Subcutaneous abdominal adipose tissue (tissue), 5 donors: ENCODE measurements around the gene TMPRSS13.
"Not testable (repeated sequence)": the region's sequence is repeated elsewhere in the genome, so short reads cannot be mapped to it uniquely, and the experiment has no call there.

Experiments
- H3K27ac ChIP-seq: one replicate; pipeline ENCODE4 v1.7.0; 2013; ENCODE audit warnings: low read depth, mild to moderate bottlenecking, inconsistent platforms, low read length, moderate library complexity
- H3K27me3 ChIP-seq, 5 donors: one replicate each; pipeline ENCODE4 v1.7.0; 2013; ENCODE audit warnings: low read length in 5 of 5, inconsistent platforms in 1 of 5; ENCODE audit not compliant: control insufficient read depth in 5 of 5, insufficient read depth in 4 of 5
- H3K36me3 ChIP-seq, 5 donors: one replicate each; pipeline ENCODE4 v1.7.0; 2013; ENCODE audit warnings: low read length in 5 of 5; ENCODE audit not compliant: control insufficient read depth in 5 of 5, insufficient read depth in 5 of 5
- H3K4me1 ChIP-seq, 5 donors: one replicate each; pipeline ENCODE4 v1.7.0; 2013; ENCODE audit warnings: low read length in 5 of 5, mild to moderate bottlenecking in 3 of 5, moderate library complexity in 1 of 5; ENCODE audit not compliant: control insufficient read depth in 5 of 5, insufficient read depth in 5 of 5
- H3K4me3 ChIP-seq, 5 donors: one replicate each; pipeline ENCODE4 v1.7.0; 2013; ENCODE audit warnings: low read length in 5 of 5, low read depth in 1 of 5
- H3K9ac ChIP-seq, 5 donors: one replicate each; pipeline ENCODE4 v1.7.0; 2013; ENCODE audit warnings: low read length in 5 of 5, mild to moderate bottlenecking in 4 of 5, moderate library complexity in 3 of 5
- H3K9me3 ChIP-seq, 5 donors: one replicate each; pipeline ENCODE4 v1.7.0; 2013; ENCODE audit warnings: low read length in 5 of 5; ENCODE audit not compliant: control insufficient read depth in 5 of 5
- donor health status: healthy.
- donor health status: healthy.
- donor health status: healthy.
- donor health status: healthy.
- donor health status: healthy.

TMPRSS13 gene

DNA sequence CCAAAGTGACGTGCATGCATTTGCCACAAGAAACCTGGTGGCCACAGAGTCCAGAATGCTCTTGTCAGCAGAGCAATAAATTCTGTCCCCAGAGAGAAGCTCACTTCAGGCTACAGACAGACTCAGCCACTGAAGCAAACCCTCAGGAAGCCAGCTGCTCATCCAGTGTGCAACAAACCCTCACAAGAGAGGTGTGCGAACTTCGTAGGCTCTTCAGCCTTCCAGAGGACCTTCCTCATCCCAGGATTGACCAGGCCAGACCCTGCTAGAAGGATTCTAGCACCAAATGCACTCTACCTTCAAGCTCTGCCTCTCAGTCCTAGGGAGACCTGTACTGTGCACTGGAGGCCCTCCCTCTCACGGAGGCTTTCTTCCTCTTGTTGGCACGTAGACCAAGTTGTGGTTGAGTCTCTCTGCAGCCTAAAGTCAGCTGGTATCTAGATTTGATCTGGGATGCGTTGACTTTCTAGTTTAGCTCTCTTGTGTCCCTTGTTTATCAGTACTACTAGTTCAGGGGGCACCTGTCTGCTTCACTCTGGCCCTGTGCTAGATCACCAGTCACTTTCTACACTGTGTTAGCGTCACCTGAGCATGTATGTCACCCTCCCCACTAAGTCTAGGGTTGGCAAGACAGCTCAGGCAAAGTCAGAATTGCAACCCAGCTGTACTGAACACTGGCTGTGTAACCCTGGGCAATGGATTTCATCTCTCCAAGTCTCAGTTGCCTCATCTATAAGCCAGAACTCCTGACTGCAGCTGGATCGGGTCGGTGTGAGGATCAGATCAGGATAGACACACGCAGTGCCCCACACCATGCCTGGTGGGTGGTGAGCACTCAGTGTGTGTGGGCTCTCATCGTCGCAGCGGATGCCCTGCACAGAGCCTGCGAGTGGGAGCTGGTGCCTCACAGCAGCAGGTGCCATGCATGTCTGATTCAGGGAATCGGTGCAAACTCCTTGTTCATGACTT lies 22.1 kb upstream of the TMPRSS13 start:
- Histone ChIP-seq H3K27ac (no peak overlapping the region), H3K36me3 (no peaks in the 10 kb centered on the region), H3K9me3 (no peaks in the 10 kb centered on the region), H3K4me1 (peaks cover 6 to 29% (median 16%) of the 10 kb centered on the region in 5 donors), H3K27me3 (peaks cover 0 to 7% (median 0%) of the 10 kb centered on the region in 5 donors), H3K9ac (peak overlapping the region in 1 of 5 donors; percentile 19), H3K4me3 (no peak overlapping the region)

DNA sequence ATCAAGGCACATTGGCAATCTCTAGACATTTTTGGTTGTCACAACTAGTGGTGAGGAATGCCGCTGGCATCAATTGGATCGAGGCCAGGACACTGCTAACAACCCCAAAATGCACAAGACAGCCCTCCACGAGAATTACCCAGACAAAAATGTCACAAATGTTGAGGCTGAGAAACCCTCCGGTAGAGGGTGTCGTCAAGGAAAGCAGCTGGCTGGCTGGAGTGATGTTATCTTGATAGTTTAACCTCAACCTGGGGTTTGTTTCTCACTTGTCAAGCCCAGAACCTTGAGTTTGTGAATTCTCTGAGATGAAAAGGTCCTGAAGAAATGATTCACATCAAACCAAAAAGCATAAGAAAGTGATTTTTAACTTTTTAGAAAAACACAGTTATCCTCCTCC lies 21.1 kb upstream of the TMPRSS13 start:
- H3K9ac ChIP-seq: no peak overlapping the region
- no peaks in the 10 kb centered on the region for H3K36me3 ChIP-seq
- H3K4me1 ChIP-seq: peaks cover 6 to 31% (median 20%) of the 10 kb centered on the region in 5 donors
- H3K4me3 ChIP-seq: no peak overlapping the region
- peaks cover 0 to 7% (median 0%) of the 10 kb centered on the region in 5 donors for H3K27me3 ChIP-seq
- no peaks in the 10 kb centered on the region for H3K9me3 ChIP-seq
- no peak overlapping the region for H3K27ac ChIP-seq

DNA sequence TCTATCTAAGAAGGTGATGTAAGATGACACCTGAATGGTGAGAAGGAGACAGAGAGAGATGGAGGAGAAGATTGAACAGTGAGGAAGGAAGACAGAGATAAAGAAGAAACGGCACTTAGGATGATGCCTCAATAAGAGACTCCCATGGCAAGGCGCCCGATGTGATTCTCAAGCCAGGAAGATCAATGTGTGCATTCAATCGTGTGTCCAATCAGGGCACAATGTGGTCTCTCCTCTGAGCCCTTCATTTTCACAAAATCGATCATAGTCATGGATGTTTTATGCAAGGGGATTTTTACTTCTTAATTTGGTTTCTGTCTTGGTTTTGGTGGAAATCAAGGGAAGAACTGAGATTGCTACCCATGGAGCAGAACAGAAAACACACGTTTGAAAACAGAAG lies 19.9 kb upstream of the TMPRSS13 start:
- Histone ChIP-seq H3K4me1 (peaks cover 6 to 35% (median 29%) of the 10 kb centered on the region in 5 donors), H3K9ac (no peak overlapping the region), H3K27ac (no peak overlapping the region), H3K9me3 (no peaks in the 10 kb centered on the region), H3K4me3 (no peak overlapping the region), H3K27me3 (peaks cover 0 to 7% (median 0%) of the 10 kb centered on the region in 5 donors), H3K36me3 (no peaks in the 10 kb centered on the region)

DNA sequence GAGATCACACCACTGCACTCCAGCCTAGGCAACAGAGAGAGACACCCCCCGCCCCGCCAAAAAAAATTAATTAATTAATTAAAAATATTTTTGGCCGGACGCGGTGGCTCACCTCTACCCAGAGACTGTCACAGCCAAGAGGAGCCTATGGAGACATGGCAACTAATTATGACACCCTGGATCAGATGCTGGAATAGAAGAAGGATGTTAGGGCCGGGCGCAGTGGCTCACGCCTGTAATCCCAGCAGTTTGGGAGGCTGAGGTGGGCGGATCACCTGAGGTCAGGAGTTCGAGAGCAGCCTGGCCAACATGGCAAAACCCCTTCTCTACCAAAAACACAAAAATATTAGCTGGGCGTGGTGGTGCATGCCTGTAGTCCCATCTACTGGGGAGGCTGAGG lies 19.3 kb upstream of the TMPRSS13 start:
- H3K9ac ChIP-seq, H3K4me3 ChIP-seq, H3K36me3 ChIP-seq, H3K27ac ChIP-seq, H3K27me3 ChIP-seq, H3K9me3 ChIP-seq: not testable (repeated sequence)
- peaks cover 6 to 34% (median 29%) of the 10 kb centered on the region in 5 donors for H3K4me1 ChIP-seq

DNA sequence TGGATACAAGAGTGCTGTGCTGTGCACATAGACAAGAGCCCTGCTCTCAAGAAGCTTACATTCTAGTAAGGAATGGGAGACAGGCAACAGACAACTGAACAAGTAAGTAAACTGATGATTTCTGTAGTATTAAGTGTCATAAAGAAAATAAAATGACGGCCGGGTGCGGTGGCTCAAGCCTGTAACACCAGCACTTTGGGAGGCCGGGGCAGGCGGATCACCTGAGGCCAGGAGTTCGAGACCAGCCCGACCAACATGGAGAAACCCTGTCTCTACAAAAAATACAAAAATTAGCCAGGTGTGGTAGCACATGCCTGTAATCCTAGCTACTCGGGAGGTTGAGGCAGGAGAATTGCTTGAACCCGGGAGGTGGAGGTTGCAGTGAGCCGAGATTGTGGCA lies 18.5 kb upstream of the TMPRSS13 start:
- H3K9me3 ChIP-seq, H3K27me3 ChIP-seq, H3K9ac ChIP-seq, H3K4me3 ChIP-seq, H3K27ac ChIP-seq, H3K36me3 ChIP-seq: not testable (repeated sequence)
- H3K4me1 ChIP-seq: peaks cover 6 to 30% (median 25%) of the 10 kb centered on the region in 5 donors

DNA sequence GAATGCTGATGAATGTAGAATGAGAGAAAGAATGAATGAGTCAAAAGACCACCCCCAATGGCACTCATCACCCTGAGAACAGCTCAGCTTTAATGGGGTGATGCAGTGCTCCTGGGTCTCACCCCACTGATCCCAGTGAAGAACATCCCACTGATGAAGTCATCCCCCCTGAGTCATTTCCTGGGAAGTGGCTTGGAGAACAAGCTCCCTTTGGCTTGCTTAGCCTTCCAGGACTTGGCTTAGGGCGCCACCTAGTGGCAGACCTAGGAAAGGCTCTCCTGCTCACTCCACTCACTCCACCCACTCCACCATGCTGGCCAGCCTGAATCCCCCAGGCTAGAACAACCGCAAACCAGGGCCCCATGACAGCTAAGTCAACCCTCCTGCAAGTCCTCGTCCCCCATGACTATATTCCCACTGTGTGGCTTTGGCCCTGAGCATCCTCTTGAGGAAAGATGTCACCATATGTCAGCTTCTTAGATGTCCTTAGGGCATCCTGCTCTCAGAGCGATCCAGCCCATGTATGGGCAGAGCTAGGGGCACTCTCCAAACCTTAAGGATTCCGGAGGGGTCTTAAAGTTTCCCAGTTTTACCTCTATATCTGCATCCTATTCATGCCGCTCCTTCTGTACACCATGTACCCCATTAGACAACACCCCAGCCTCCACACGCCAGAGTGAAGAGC lies 17.8 kb upstream of the TMPRSS13 start:
- H3K27me3 ChIP-seq: peaks cover 0 to 7% (median 0%) of the 10 kb centered on the region in 5 donors
- no peaks in the 10 kb centered on the region for H3K9me3 ChIP-seq
- no peaks in the 10 kb centered on the region for H3K36me3 ChIP-seq
- peaks cover 6 to 28% (median 20%) of the 10 kb centered on the region in 5 donors for H3K4me1 ChIP-seq
- H3K9ac ChIP-seq: peak overlapping the region in 1 of 5 donors; percentile 49
- no peak overlapping the region for H3K27ac ChIP-seq
- H3K4me3 ChIP-seq: no peak overlapping the region

DNA sequence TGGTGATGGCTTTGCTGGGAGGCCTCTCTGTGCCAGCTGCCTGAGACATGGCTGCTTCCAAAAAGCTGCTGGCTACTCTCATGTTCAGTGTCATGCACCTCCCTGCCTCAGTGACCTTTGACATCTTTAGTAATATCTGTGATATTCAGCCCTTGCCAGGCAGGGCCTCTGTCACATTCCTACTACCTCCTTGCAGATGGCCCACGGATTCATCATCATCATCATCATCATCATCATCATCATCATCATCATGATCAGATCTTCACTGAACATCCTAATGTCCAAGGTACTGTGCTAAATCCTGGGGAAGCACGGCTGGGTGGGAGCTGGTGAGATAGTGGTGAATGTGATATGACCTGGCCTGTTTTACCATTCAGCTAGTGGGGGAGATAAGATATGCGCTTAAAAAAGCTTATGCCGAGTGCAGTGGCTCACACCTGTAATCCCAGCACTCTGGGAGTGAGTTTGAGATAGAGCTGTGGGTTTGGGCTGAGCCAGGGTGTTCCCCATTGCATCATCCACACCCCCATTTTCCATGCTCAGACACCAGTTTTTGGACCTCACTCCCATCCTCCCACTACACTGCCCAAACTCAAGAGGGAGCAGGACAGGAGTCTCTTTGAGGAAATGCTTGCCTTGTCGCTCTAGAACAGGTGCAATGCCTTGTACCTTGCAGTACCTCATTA lies 17.1 kb upstream of the TMPRSS13 start:
- Histone ChIP-seq H3K4me1 (peaks cover 3 to 21% (median 13%) of the 10 kb centered on the region in 5 donors), H3K9me3 (no peaks in the 10 kb centered on the region), H3K4me3 (no peak overlapping the region), H3K27ac (no peak overlapping the region), H3K9ac (no peak overlapping the region), H3K27me3 (peaks cover 0 to 7% (median 0%) of the 10 kb centered on the region in 5 donors), H3K36me3 (no peaks in the 10 kb centered on the region)

DNA sequence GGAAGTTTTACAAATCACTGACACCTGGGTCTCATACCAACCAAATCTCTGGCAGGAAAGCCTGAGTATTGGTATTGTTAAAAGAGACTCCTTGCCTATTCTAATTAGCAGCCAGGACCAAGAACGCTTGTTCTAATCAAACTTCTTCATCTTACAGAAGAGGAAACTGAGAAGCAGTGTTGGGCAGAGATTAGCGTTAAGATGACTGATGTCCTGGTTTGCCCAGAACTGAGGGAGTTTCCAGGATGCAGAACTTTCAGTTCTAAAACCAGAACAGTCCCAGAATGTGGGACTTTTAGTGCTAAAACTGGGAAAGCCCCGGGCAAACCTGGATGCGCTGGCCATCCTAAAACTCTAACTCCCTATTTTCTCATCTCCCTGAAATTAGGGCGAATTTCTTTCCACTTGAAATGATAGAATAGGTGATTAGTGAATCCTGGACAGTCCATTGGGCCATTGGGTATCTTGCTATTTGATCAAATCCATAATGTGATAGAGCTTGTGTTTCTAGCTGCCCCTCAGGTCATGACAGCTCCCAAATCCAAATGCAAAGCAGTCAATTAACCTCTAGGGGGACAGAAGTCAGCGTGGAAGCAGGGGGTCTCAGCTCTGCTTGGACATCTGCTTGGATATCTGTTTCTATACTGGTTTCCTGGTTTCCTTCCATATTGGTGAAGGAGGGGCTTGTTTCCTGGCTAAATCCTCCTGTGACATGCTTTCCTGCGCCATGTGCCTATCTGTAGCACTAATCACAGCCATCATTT lies 16.0 kb upstream of the TMPRSS13 start:
- H3K4me1 ChIP-seq: peaks cover 3 to 14% (median 3%) of the 10 kb centered on the region in 5 donors
- H3K36me3 ChIP-seq: no peaks in the 10 kb centered on the region
- H3K9ac ChIP-seq: no peak overlapping the region
- no peak overlapping the region for H3K4me3 ChIP-seq
- H3K27ac ChIP-seq: no peak overlapping the region
- H3K9me3 ChIP-seq: no peaks in the 10 kb centered on the region
- peaks cover 0 to 4% (median 0%) of the 10 kb centered on the region in 5 donors for H3K27me3 ChIP-seq

DNA sequence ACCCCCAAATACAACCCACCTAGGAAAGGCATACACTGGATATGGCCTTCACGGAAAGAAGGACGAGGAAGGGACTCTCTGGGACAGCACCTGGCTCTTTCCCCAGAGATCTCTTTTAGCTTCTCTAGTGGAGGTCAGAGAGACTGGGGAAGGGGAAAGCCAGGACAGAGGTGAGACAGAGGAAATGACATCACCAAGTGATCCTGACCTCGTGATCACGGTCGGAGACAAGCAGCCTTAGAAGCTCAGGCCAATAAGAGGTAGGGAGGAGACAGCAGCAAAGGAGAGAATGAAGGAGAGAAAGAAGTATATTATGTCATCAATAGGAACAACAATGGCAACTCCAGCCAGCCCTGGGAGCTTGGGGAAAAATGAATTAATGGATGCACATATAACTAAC lies 15.4 kb upstream of the TMPRSS13 start:
- H3K4me1 ChIP-seq: peaks cover 0 to 14% (median 3%) of the 10 kb centered on the region in 5 donors
- no peak overlapping the region for H3K9ac ChIP-seq
- no peaks in the 10 kb centered on the region for H3K9me3 ChIP-seq
- H3K36me3 ChIP-seq: no peaks in the 10 kb centered on the region
- no peak overlapping the region for H3K4me3 ChIP-seq
- no peak overlapping the region for H3K27ac ChIP-seq
- peaks cover 0 to 3% (median 0%) of the 10 kb centered on the region in 5 donors for H3K27me3 ChIP-seq
